HG02588 (cell line): ENCODE measurements around the gene ARHGAP30.
"Not testable (repeated sequence)": the region's sequence is repeated elsewhere in the genome, so short reads cannot be mapped to it uniquely, and the experiment has no call there.

Experiments
- ATAC-seq: cut with Tn5 transposase; IDR thresholded peaks from one replicate; pipeline ENCODE4 v1.9.1; 2021; ENCODE audit warnings: mild to moderate bottlenecking, moderate library complexity; ENCODE audit not compliant: unreplicated experiment

Gene ARHGAP30

GRCh38 chr1:161039546-161039945 is 30.1 kb downstream of the ARHGAP30 start:
- no peak for ATAC-seq

DNA sequence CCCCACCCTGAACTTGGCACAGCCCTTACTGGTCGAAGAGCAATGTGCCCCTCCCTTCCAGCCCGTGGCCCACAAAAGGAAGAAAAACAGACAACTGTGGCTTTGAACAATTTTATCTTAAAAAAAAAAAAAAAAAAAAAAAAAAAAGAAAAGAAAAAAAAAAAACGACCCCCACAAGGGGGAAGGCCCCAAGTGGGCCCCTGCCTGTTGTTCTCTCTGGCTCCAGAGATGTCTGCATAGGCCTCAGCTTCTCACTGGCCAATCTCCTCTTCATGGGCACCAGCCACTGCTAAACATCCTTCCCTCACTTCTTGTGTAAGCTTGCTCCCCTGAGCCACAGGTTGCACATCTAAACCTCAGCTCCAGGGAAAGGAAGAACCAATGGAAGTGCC is 30.5 kb downstream of the ARHGAP30 start:
- ATAC-seq, result no peak

- peak; percentile 85 for ATAC-seq
Observed at GRCh38 chr1:161038523-161039153, 31.1 kb downstream of the ARHGAP30 start, which contains the start of gene TSTD1. Gene TSTD1, minus strand, starts transcription at chr1:161038964. Its CDS starts 75 bp downstream, at chr1:161038889.

GRCh38 chr1:161037661-161038522 is 31.8 kb downstream of the ARHGAP30 start:
- no peak for ATAC-seq

DNA sequence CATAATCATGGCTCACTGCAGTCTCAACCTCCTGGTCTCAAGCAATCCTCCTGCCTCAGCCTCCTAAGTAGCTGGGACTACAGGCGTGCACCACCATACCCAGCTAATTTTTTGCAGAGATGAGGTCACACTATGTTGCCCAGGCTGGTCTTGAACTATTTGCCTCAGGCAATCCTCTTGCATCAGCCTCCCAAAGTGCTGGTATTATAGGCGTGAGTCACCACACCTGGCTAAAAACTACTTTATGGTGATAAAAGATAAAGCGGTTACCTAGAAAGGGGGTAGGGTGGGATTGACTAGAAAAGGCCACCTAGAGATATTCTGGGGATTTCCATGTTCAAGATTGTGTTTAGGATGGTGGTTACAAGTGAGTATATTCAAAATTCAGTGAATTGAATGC is 35.9 kb downstream of the ARHGAP30 start:
- no peak for ATAC-seq

DNA sequence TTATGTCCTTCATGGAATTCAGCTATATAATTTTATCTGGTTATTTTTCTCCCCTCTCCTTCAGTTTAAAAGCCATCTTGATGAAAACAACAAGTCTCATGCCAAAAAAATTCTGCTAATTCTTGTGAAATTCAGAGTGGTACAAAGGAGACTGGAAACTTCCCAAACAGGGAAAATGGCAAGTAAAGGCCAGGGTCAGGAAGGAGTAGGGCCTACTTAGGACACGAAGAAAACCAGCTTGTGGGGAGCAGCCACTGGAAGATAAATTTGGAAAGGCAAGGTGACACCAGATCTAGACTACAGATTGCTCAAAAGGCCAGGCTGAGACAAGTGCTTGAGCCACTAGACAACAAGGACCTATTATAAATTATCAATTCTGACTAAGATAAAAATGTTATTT is 37.3 kb downstream of the ARHGAP30 start:
- ATAC-seq, result no peak

GRCh38 chr1:161031874-161032273 is 37.8 kb downstream of the ARHGAP30 start:
- ATAC-seq, result no peak

DNA sequence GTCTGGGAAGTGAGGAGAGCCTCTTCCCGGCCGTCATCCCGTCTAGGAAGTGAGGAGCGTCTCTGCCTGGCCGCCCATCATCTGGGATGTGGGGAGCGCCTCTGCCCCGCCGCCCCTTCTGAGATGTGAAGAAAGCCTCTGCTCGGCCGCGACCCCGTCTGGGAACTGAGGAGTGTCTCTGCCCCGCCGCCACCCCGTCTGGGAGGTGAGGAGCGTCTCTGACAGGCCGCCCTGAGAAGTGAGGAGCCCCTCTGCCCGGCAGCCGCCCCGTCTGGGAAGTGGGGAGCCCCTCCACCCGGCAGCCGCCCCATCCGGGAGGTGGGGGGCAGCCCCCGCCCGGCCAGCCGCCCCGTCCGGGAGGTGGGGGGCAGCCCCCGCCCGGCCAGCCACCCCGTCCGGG is 40.2 kb downstream of the ARHGAP30 start:
- ATAC-seq, result not testable (repeated sequence)

- not testable (repeated sequence) for ATAC-seq
Observed at GRCh38 chr1:161026954-161027353, 42.7 kb downstream of the ARHGAP30 start.

DNA sequence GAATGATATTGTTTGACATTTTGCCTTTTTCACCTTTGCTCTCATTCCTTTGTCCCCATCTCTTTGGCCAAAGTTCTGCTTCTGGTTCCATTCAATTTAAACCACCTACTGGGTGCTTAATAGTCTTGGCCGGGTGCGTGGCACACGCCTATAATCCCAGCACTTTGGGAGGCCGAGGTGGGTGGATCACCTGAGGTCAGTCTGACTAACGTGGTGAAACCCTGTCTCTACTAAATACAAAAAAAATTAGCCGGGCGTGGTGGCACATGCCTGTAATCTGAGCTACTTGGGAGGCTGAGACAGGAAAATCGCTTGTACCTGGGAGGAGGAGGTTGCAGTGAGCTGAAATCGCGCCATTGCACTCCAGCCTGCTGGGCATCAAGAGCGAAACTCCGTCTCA is 47.3 kb downstream of the ARHGAP30 start:
- not testable (repeated sequence) for ATAC-seq

GRCh38 chr1:161021970-161022353 is 47.7 kb downstream of the ARHGAP30 start:
- ATAC-seq, result no peak

- peak; percentile 79 for ATAC-seq
Observed at GRCh38 chr1:161021165-161021969, 48.3 kb downstream of the ARHGAP30 start.

- peak; percentile 38 for ATAC-seq
Observed at GRCh38 chr1:161020509-161021164, 49.1 kb downstream of the ARHGAP30 start, which contains the start of gene F11R. Gene F11R, minus strand, starts transcription at chr1:161021152. Its CDS starts 79 bp downstream, at chr1:161021073.

DNA sequence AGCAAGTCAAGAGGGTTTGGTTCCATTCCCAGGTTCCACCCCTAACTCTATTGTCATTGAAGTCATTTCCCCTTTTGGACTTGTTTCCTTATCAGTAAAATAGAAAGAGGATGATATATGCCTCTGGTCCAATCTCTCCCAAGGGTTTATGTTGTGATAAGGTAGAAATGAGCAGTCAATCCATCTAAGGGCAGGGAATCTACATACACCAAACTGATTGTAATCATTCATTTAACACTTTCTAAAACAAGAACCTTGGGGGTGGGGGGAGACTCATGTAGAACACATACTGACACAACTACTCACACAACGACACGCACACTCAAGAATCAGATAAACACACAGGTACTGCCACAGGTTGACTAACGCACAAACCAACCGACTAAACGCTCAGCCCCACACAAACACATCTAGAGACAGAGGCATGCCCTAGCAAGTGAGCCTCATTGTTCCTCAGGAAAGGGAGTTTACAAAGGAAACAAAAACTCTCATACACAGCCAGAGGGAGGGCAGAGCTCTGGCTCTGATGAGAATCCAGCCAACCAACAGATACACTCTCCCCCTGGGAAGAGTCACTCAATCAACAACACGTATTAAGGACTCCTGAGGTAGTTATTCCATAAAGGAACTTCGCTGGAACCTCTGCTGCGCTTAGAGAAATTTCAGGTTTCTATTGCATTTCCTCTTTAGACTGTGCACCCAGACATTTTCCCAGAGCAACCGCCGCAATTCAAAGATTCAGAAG is 49.8 kb downstream of the ARHGAP30 start:
- no peak for ATAC-seq

- ATAC-seq, result not testable (repeated sequence)
Observed at GRCh38 chr1:161019111-161019660, 50.5 kb downstream of the ARHGAP30 start.

- no peak for ATAC-seq
Observed at GRCh38 chr1:161018631-161018930, 51.1 kb downstream of the ARHGAP30 start.

DNA sequence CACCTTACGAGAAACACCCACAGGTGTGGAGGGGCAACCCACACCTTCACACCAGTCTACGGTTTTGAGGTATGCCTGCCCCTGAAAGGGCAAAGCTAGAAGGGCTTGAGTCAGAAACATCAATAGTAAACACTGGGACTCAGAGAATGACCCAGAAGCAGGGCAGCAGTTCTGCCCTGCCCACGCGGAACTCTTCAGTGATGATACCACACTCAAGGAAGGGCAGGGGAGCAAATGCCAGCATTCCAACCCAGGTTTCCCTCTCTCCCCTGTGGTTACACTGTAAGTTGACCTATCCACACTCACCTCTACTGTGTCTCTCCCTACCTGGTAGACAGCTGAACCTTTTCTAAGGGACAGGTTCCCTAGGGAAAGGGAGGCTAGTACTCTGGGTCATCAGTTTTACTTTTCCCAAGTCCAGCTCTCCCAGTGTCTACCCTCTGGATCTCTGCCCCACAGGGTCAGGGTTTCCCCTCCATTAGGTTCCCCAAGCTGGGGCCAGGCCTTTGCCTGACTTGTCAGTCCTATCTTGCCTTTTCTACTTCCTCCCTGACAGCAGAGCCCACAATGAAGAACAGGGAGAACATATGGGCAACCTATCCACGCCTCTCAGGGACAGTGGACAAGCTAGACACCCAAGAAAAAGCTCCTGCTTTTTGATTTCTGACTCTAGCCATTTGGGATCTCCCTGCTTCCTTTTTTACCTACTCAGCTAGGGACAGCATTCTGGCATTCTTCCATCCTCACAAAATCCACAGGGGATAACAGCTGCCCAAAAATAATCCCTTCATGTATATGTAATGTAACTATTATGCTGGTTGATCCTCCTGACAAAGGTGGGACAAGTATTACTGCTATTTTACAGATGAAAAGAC is 51.7 kb downstream of the ARHGAP30 start:
- no peak for ATAC-seq

DNA sequence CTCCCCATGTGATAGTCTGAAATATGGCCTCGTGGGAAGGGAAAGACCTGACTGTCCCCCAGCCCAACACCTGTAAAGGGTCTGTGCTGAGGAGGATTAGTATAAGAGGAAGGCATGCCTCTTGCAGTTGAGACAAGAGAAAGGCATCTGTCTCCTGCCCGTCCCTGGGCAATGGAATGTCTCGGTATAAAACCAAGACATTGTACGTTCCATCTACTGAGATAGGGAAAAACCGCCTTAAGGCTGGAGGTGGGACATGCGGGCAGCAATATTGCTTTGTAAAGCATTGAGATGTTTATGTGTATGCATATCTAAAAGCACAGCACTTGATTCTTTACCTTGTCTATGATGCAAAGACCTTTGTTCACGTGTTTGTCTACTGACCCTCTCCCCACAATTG is 52.5 kb downstream of the ARHGAP30 start:
- not testable (repeated sequence) for ATAC-seq

GRCh38 chr1:161016683-161017082 is 53.0 kb downstream of the ARHGAP30 start:
- ATAC-seq, result not testable (repeated sequence)
